HepG2 (cell line): Measurements from ENCODE around the gene IGFBP6. TPM values are rescaled to one million over a fixed set of nuclear protein-coding genes. Genes with fewer than 3 reads are reported as not detected.

Experiments used
- ATF4 ChIP-seq, 2 experiments: fragments of 450-650 bp in 1 of 2; sonication (generic) in 1 of 2; formaldehyde crosslinking; IDR thresholded peaks; 2 replicates each; pipeline versions ENCODE4 v1.5.0 to v1.8.0; 2020 to 2022; ENCODE audit warnings: mild to moderate bottlenecking in 1 of 2, missing genetic modification reagents in 1 of 2
- BATF2 ChIP-seq: sonication (generic); formaldehyde crosslinking; IDR thresholded peaks from 2 replicates; pipeline ENCODE4 v1.8.0; 2022; ENCODE audit warnings: mild to moderate bottlenecking, missing genetic modification reagents, moderate library complexity
- DMTF1 ChIP-seq: sonication (generic); formaldehyde crosslinking; IDR thresholded peaks from 2 replicates; pipeline ENCODE4 v1.4.0; 2020; ENCODE audit warnings: mild to moderate bottlenecking, missing genetic modification reagents
- EHMT2 ChIP-seq: fragments of 200-600 bp; sonication (generic); IDR thresholded peaks from 2 replicates; pipeline ENCODE4 v1.7.0; 2017; ENCODE audit warnings: antibody characterized with exemption, low read depth, low read length, borderline replicate concordance
- ERF ChIP-seq: IDR thresholded peaks from 2 replicates; pipeline ENCODE4 v1.6.1; 2018; ENCODE audit warnings: missing biosample characterization, missing genetic modification reagents
- FOXP1 ChIP-seq, 2 experiments: fragments of 450-650 bp in 1 of 2; IDR thresholded peaks; 2 replicates each; pipeline ENCODE4 v1.6.1; 2017 to 2018; ENCODE audit warnings: antibody characterized with exemption in 1 of 2
- ISL2 ChIP-seq: sonication (generic); formaldehyde crosslinking; IDR thresholded peaks from 2 replicates; pipeline ENCODE4 v1.5.0; 2020; ENCODE audit warnings: missing genetic modification reagents
- NCOR1 ChIP-seq: fragments of 200-600 bp; sonication (generic); IDR thresholded peaks from 2 replicates; pipeline ENCODE4 v1.7.0; 2017; ENCODE audit warnings: antibody characterized with exemption, low read length, borderline replicate concordance
- RARA ChIP-seq: IDR thresholded peaks from 2 replicates; pipeline ENCODE4 v1.6.1; 2016; ENCODE audit warnings: missing genetic modification reagents, missing compliant biosample characterization
- RBAK ChIP-seq: sonication (generic); formaldehyde crosslinking; IDR thresholded peaks from 2 replicates; pipeline ENCODE4 v1.5.1; 2020; ENCODE audit warnings: mild to moderate bottlenecking, missing genetic modification reagents
- RORA ChIP-seq: sonication (generic); formaldehyde crosslinking; IDR thresholded peaks from 2 replicates; pipeline ENCODE4 v1.5.0; 2020; ENCODE audit warnings: mild to moderate bottlenecking, missing genetic modification reagents, moderate library complexity
- TEF ChIP-seq: sonication (generic); formaldehyde crosslinking; IDR thresholded peaks from 2 replicates; pipeline ENCODE4 v1.5.0; 2020; ENCODE audit warnings: missing genetic modification reagents
- ZHX2 ChIP-seq, 2 experiments: sonication (generic) in 1 of 2; formaldehyde crosslinking in 1 of 2; IDR thresholded peaks; 2 replicates each; pipeline versions ENCODE4 v1.6.1 to v1.9.0; 2014 to 2022; ENCODE audit warnings: antibody characterized with exemption in 1 of 2, borderline replicate concordance in 1 of 2, inconsistent platforms in 1 of 2, low read depth in 1 of 2, missing genetic modification reagents in 1 of 2
- ZNF350 ChIP-seq: sonication (generic); formaldehyde crosslinking; IDR thresholded peaks from 2 replicates; pipeline ENCODE4 v1.4.0; 2020; ENCODE audit warnings: mild to moderate bottlenecking, low read depth, missing genetic modification reagents, borderline replicate concordance
- ZNF552 ChIP-seq: sonication (generic); formaldehyde crosslinking; IDR thresholded peaks from 2 replicates; pipeline ENCODE4 v1.9.0; 2022; ENCODE audit warnings: missing genetic modification reagents, mild to moderate bottlenecking, borderline replicate concordance
- ZNF629 ChIP-seq: sonication (generic); formaldehyde crosslinking; conservative IDR thresholded peaks from 2 replicates; pipeline ENCODE4 v1.5.0; 2020; ENCODE audit warnings: missing genetic modification reagents
- ZNF678 ChIP-seq: sonication (generic); formaldehyde crosslinking; IDR thresholded peaks from 2 replicates; pipeline ENCODE4 v1.4.0; 2020; ENCODE audit warnings: mild to moderate bottlenecking, missing genetic modification reagents
- ZNF747 ChIP-seq: sonication (generic); formaldehyde crosslinking; IDR thresholded peaks from 2 replicates; pipeline ENCODE4 v1.8.1; 2023; ENCODE audit warnings: missing genetic modification reagents, mild to moderate bottlenecking, borderline replicate concordance
- polyA plus RNA-seq, 8 experiments: library from polyadenylated mRNA; depleted of rRNA in 3 of 8; stranded (reverse) in 7 of 8; unstranded in 1 of 8; fragments of >200 nt; fragmentation: Illumina TruSeq in 4 of 8; extraction: Trizol in 4 of 8; gene quantifications; 2 replicates each; pipeline versions ENCODE4 v1.2.1 to v1.2.3, GENCODE V29; 2011 to 2016; ENCODE audit warnings: low read depth in 4 of 8, missing spikeins in 1 of 8, mixed read lengths in 1 of 8; ENCODE audit not compliant: insufficient read depth in 1 of 8
- total RNA-seq, 5 experiments: library from RNA; depleted of rRNA; stranded (reverse); fragments of >200 nt; fragmentation: Illumina TruSeq; extraction: Trizol; gene quantifications; 2 replicates each; pipeline ENCODE4 v1.2.3, GENCODE V29; 2016; ENCODE audit warnings: low read depth in 1 of 5

The IGFBP6 gene
- total and polyA plus RNA-seq, 2 of the 13 experiments (the other 11 are each of a cell fraction or from before 2014, with no cell fraction given) = 3.9 to 25.2 TPM

- TF ChIP-seq DMTF1 (CRISPR knock-in tag) (no peak), RBAK (no peak), ZNF678 (CRISPR knock-in tag) (no peak), ISL2 (CRISPR knock-in tag) (0 out of 2 replicates have a peak, but pooled peaks have one; percentile 10), RARA (CRISPR knock-in tag) (peak; percentile 64; the same call in 1 of the 2 replicates), ATF4 (CRISPR knock-in tag; IDR thresholded peaks at IDR 0.05) (no peak), EHMT2 (no peak), ERF (CRISPR knock-in tag) (0 out of 2 replicates have a peak, but pooled peaks have one; percentile 56), ZNF350 (CRISPR knock-in tag) (0 out of 2 replicates have a peak, but pooled peaks have one; percentile 34), BATF2 (CRISPR knock-in tag) (no peak), ZNF747 (CRISPR knock-in tag) (no peak), FOXP1 (IDR thresholded peaks at IDR 0.05) (no peak), FOXP1 (CRISPR knock-in tag; IDR thresholded peaks at IDR 0.05) (no peak), NCOR1 (no peak), ZNF552 (CRISPR knock-in tag) (no peak), ZHX2 (IDR thresholded peaks at IDR 0.05; ENCODE audit: low read depth) (no peak), ZHX2 (CRISPR knock-in tag; IDR thresholded peaks at IDR 0.05; ENCODE audit: borderline replicate concordance) (no peak; the same call in 1 of the 2 replicates), RORA (CRISPR knock-in tag) (no peak), ZNF629 (CRISPR knock-in tag) (no peak), TEF (CRISPR knock-in tag) (no peak)
These were observed 47.7 kb upstream of the IGFBP6 start, which contains the start of gene TNS2 (continued) for GRCh38 chr12:53049571-53050318.
